HepG2 (cell line): ENCODE data around the gene TMEM186.

ENCODE experiments used
- CAMTA2 ChIP-seq: sonication (generic); formaldehyde crosslinking; IDR thresholded peaks from 2 replicates; pipeline ENCODE4 v1.4.0; 2020; ENCODE audit warnings: mild to moderate bottlenecking, missing genetic modification reagents, borderline replicate concordance
- CTCF ChIP-seq: sonication (generic); formaldehyde crosslinking; IDR thresholded peaks from 2 replicates; pipeline ENCODE4 v1.5.0; 2020; ENCODE audit warnings: mild to moderate bottlenecking, missing genetic modification reagents, moderate library complexity
- KDM4B ChIP-seq: sonication (generic); formaldehyde crosslinking; IDR thresholded peaks from 2 replicates; pipeline ENCODE4 v1.4.0; 2020; ENCODE audit warnings: missing genetic modification reagents
- POLR2AphosphoS2 ChIP-seq: IDR thresholded peaks from 2 replicates; pipeline ENCODE4 v1.6.1; 2011; ENCODE audit warnings: low read depth, low read length, improper control_type of control experiment
- SIN3A ChIP-seq: IDR thresholded peaks from 2 replicates; pipeline ENCODE4 v1.6.1; 2011; ENCODE audit warnings: low read depth, mild to moderate bottlenecking, control low read depth, low read length, borderline replicate concordance
- ZBTB2 ChIP-seq: sonication (generic); formaldehyde crosslinking; IDR thresholded peaks from 2 replicates; pipeline ENCODE4 v1.8.0; 2022; ENCODE audit warnings: low read depth, missing genetic modification reagents
- ZBTB40 ChIP-seq, 2 experiments: fragments of 450-650 bp in 1 of 2; sonication (generic) in 1 of 2; formaldehyde crosslinking in 1 of 2; IDR thresholded peaks; 2 replicates each; pipeline versions ENCODE4 v1.6.1 to v1.8.0; 2016 to 2022; ENCODE audit warnings: antibody characterized with exemption in 1 of 2, mild to moderate bottlenecking in 1 of 2, missing genetic modification reagents in 1 of 2
- ZMAT3 ChIP-seq: sonication (generic); formaldehyde crosslinking; conservative IDR thresholded peaks from 2 replicates; pipeline ENCODE4 v1.7.0; 2021; ENCODE audit warnings: missing genetic modification reagents
- ZSCAN5A ChIP-seq: sonication (generic); formaldehyde crosslinking; IDR thresholded peaks from 2 replicates; pipeline ENCODE4 v1.8.0; 2022; ENCODE audit warnings: mild to moderate bottlenecking, missing genetic modification reagents, borderline replicate concordance

- no peak for TF ChIP-seq POLR2AphosphoS2
- no peak for TF ChIP-seq CAMTA2 (CRISPR knock-in tag)
- no peak for TF ChIP-seq ZMAT3
- no peak for TF ChIP-seq CTCF
- TF ChIP-seq ZBTB40 (IDR thresholded peaks at IDR 0.05): no peak
- TF ChIP-seq ZBTB40 (CRISPR knock-in tag; IDR thresholded peaks at IDR 0.05): no peak
- no peak for TF ChIP-seq SIN3A
- TF ChIP-seq ZSCAN5A (CRISPR knock-in tag): no peak
- no peak for TF ChIP-seq ZBTB2
- TF ChIP-seq KDM4B (CRISPR knock-in tag): no peak
Measured at GRCh38 chr16:8767176-8767575, 30.3 kb downstream of the TMEM186 start.
